Astrocyte of the spinal cord (primary cell): ENCODE measurements around the gene WDR75.

ENCODE experiments used
- DNase-seq: peaks from one replicate; pipeline ENCODE4 v3.0.0; 2011; ENCODE audit warnings: low read depth, low spot score
- H3K4me3 ChIP-seq: 2 replicates; pipeline ENCODE4 v1.5.1; 2011; ENCODE audit warnings: low read depth, mild to moderate bottlenecking, low read length, moderate library complexity
- in situ Hi-C: cut with HindIII; loops from 2 replicates; pipeline ENCODE4 v1.10.0; 2017; ENCODE audit warnings: low sequenced_read_pairs
- TF ChIP-seq, protein P1 (sequence below): IDR thresholded peaks from 2 replicates; pipeline ENCODE4 v1.5.1; 2012; ENCODE audit warnings: low read depth, mild to moderate bottlenecking, low read length, inconsistent platforms

WDR75 gene

GRCh38 chr2:189408294-189408693 is 33.0 kb upstream of the WDR75 start:
- in situ Hi-C loops = no loop called here
- no peak for DNase-seq
- TF ChIP-seq, protein P1, sequence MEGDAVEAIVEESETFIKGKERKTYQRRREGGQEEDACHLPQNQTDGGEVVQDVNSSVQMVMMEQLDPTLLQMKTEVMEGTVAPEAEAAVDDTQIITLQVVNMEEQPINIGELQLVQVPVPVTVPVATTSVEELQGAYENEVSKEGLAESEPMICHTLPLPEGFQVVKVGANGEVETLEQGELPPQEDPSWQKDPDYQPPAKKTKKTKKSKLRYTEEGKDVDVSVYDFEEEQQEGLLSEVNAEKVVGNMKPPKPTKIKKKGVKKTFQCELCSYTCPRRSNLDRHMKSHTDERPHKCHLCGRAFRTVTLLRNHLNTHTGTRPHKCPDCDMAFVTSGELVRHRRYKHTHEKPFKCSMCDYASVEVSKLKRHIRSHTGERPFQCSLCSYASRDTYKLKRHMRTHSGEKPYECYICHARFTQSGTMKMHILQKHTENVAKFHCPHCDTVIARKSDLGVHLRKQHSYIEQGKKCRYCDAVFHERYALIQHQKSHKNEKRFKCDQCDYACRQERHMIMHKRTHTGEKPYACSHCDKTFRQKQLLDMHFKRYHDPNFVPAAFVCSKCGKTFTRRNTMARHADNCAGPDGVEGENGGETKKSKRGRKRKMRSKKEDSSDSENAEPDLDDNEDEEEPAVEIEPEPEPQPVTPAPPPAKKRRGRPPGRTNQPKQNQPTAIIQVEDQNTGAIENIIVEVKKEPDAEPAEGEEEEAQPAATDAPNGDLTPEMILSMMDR = no peak
- no peak overlapping the region for H3K4me3 ChIP-seq

- TF ChIP-seq, protein P1 = no peak
- in situ Hi-C loops = no loop called here
- DNase-seq = no peak
Observed at GRCh38 chr2:189409131-189409530, 32.1 kb upstream of the WDR75 start.

GRCh38 chr2:189409647-189410046 is 31.6 kb upstream of the WDR75 start:
- peak; percentile 59 for DNase-seq
- TF ChIP-seq, protein P1 = no peak
- in situ Hi-C loops = no loop called here
- H3K4me3 ChIP-seq = no peak overlapping the region

More at GRCh38 chr2:189409131-189409530, 32.1 kb upstream of the WDR75 start:
- H3K4me3 ChIP-seq = no peak overlapping the region

DNA sequence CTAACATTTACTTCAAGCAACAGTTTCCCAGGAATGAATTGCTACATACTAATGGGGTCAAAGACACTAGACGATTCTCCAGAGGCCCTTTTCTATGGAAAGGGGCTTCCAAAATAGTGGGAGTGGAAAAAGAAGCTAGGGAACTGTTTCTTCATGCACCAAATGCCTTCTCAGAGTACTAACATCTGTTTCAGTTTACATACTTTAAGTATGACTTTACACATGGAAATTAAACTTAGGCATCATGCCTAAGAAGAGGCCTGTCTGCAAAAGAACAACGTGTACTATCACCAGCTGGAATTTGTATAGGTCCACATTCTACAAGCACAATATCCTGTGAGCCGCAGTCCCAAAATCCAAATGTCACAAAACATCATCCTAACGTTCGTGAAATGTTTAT is 29.4 kb upstream of the WDR75 start:
- peak; percentile 95 for DNase-seq
- TF ChIP-seq, protein P1 = no peak
- no peak overlapping the region for H3K4me3 ChIP-seq
- in situ Hi-C loops = no loop called here

GRCh38 chr2:189412330-189412953 is 28.8 kb upstream of the WDR75 start:
- H3K4me3 ChIP-seq = no peak overlapping the region
- TF ChIP-seq, protein P1 = peak; percentile 64
- in situ Hi-C loops = no loop called here
- peak; percentile 80 for DNase-seq

DNA sequence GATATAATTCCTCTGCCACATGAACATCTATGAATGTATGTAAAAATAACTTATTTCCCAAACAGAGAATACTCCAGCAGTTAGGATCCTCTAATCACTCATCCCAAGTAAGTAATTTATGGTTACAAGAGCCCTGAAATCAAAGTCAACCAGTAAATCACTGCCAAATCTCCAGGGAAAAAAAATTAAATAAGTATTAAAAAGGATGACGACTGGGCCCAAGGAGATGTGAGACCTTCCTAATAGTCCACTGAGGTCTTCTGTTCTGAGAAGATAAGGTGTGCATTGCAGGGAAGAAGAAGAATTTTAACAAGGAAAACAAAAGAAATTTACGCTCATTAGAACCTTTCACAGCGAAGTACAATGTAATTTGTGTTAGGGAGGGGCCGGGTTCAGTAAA is 28.0 kb upstream of the WDR75 start:
- no peak overlapping the region for H3K4me3 ChIP-seq
- in situ Hi-C loops = no loop called here
- DNase-seq = no peak
- TF ChIP-seq, protein P1 = no peak
